ENCODE data around the gene NR3C1. TPM values are rescaled to one million over a fixed set of nuclear protein-coding genes. Genes with fewer than 3 reads are reported as not detected.

NR3C1 gene
- total RNA-seq, result 156 TPM

DNA sequence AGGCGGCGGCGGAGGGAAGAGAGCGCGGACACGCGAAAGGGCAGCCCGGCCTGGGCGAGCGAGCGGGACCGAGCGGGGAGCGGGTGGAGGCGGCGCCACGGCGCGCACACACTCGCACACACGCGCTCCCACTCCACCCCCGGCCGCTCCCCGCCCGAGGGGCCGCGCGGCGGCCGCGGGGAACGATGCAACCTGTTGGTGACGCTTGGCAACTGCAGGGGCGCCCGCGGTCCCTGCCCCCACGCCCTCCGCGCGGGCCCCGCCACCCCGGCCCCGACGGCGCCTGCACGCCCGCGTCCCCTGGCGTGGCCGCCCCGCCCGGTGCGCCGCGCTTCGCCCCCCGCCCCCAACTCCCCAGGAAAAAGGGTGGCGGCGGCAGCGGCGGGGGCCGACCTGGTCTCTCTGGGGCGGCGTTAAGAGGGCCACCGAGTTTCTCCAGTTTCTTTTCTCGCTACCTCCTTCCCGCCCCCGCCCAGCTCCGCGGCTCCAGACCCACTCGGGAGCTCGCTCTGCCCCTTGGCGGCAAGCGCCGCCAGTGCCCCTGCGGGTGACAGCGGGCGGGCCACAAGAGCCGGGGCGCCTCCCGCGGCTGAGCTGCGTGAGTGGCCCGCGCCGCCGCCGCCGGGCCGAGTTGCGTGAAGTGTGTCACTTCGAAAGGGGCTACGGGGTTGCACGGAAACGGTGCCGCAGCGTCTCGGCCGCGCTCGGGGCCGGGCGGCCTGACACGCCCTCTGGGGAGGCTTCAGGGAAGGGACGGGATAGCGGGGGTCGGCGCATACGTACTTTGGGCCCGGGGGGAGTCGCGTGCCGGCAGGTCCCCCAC is at the start of gene NR3C1:
TSS of gene NR3C1 (minus strand) at position 94 of the 823 bp plus-strand sequence. CDS start 2,847 bp downstream, outside the sequence.
- peak; percentile 94 for DNase-seq

GRCh38 chr5:143449772-143450171 is 46.3 kb upstream of the NR3C1 start:
- DNase-seq, result no peak

GRCh38 chr5:143448518-143448917 is 45.0 kb upstream of the NR3C1 start:
- no peak for DNase-seq

DNA sequence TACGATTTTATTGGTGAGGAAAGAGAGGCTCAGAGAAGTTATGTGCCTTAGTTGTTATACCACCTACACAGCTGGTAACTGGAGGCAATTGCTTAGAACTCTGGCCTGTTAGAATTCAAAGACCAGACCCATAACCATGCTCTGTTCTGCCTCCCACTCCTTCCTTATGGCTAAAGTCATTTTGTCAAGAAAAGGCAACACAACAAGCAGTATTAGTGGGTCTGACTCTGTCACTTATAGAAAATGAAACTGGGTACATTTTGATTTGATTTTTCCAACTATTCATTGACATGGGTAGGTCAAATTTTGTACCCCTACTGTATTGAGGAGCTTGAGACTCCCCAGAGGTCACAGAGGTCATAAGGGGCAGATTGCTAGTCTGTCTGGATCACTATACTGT is 44.5 kb upstream of the NR3C1 start:
- no peak for DNase-seq

DNA sequence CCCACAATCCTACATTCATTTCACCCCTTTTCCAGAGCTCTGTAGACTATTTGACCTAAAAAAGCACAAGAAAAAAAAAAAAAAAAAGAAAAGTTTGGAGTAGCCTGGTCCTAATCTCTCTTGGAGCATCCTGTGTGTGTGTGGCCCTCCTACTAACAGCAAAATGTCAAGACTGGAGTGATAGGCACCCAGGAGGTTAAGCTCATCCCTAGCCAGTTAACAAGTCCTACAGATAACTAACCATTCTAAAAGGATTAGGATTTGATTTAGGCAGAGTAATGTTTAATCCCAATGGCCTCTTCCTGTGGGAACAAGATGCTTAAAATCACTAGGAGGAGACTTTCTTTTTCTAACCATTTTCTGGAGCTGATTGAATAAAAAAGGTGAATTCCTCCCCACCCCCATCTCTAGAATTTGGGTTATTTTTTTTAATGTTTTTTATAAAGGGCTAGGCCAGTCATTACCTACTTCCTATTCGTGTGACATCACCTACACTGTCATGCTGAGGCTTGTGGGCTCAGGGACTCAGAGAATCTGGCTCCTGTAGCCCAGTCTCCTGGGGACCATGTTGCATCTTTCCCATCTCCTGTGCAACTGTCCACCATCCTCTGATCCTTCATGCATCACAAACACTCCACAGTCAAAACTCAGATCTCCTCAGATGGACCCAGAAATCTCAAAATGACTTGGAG is 43.2 kb upstream of the NR3C1 start:
- DNase-seq, result no peak

DNA sequence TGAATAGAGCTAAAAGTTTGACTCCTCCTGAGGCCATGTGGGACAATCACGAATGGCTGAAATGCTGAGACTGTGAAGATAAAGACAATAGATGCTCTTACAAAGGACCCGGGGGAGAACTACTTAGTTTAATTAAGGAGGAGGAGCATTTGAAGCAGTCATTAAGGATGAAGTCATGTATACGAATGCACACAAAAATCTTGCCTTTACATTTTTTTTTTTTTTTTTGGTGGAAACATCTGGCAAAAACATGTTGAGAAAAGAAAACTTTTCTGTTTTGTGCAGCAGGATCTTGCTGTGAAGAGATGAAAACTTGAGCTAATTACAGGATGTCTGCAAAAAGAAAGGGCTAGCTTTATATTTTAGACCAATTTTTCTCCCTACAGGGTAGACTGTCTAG is 42.3 kb upstream of the NR3C1 start:
- DNase-seq, result peak; percentile 48

GRCh38 chr5:143443330-143443729 is 39.8 kb upstream of the NR3C1 start:
- no peak for DNase-seq

DNA sequence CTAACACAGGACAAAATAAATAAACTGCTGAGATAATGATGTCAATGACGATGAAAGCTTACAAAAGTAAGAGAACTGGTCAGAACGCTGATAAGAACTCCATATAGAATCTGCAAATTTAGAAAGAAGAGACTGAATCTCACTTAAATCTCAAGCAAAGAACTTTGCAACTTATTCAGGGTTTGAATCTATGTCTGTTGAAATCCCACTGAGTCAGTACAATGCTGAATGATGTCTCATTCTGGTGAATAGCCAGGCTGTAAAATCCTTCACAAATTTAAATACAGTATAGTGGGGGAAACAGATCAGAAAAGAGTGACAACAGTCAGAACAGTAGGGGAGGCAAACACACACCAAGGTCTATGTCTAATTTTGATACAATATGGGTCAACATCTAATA is 38.9 kb upstream of the NR3C1 start:
- no peak for DNase-seq

DNA sequence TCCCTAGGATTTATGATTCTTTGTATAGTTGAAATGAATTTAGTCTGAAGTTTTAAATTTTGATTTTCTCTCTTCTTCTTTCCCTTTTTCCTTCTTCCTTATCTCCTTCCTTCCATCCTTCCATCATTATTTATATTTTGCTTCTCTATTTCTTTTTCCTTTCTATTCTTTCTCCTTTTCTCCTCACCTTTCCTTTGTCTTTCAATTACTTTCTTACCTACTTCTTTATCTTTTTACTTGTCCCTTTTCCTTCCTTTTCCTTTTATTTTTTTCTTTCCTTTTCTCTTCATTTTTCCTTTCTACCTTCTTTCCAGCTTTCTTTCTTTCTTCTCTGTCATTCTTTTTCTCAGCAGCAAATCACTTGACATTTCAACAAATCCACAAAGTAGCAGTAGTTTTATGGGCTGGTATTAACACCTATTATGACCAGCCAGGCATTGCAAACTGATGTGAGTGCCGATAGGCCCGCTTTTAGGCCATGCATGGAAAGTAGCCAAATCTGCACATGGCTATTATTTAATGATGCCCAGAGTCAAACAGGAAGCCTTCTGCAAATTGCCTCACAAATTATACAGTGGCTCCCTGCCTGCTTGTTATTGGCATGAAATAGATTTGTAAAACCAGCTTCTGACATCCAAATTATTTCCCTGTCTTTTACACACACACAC is 37.1 kb upstream of the NR3C1 start:
- DNase-seq, result peak; percentile 25

GRCh38 chr5:143437666-143438273 is 34.3 kb upstream of the NR3C1 start:
- no peak for DNase-seq

DNA sequence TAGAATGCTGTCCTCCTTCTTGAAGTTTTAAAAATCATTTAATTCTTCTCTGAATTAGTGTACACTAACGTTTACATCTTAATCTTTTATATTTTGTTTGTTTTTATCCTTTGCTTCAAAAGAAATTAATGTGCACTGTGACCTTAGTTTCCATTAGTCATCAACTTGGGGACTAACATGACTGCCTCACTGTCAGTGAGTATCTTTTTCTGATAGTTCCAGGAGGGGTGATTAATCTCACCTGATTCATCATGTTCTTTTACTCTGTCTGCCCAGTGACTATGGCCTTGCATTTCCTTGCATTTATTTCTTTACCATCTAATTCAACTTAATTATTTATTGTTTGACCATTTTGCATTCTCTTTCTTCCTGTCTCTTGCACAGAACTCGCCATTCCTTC is 33.4 kb upstream of the NR3C1 start:
- no peak for DNase-seq

DNA sequence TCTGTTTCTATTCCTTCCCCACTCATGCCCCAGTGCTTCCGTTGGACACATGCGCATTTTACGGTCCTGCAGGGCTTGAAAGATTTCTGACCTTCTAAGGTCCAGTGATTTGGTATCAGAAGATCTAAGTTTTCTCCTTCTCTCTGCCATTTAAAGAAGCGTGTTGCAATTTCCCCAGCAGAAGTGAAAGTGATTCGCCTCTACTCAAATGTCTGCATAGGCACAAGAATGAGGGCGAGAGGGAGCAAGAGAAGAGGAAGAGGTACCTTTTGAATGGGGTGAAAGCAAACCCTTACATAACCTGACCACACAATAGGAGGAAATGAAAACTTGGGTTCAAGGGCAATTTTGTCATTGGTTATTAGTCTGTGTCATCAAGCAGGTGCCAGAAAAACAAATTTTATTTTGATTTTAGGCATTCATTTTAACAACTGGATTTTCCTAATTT is 31.7 kb upstream of the NR3C1 start:
- no peak for DNase-seq

- DNase-seq, result no peak
Measured at GRCh38 chr5:143434261-143435209, 31.0 kb upstream of the NR3C1 start.

DNA sequence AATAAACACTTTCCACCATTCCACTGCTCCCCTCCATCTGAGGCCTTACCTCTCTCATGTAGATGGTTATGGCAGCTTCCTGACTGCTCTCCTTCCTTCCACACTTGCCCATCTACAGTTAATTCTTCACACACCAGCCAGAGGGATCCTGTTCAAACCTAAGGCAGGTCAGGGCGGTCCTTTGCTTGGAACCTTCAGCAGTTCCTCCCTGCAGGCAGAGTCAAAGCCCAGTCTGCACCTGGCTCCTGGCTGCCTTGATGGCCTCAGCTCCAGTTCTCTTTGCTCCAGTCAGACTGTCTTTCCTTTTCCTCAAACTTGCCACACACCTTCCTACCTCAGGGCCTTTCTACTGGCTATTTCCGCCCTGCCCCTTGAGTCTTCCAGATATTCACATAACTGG is 30.2 kb upstream of the NR3C1 start:
- no peak for DNase-seq

DNA sequence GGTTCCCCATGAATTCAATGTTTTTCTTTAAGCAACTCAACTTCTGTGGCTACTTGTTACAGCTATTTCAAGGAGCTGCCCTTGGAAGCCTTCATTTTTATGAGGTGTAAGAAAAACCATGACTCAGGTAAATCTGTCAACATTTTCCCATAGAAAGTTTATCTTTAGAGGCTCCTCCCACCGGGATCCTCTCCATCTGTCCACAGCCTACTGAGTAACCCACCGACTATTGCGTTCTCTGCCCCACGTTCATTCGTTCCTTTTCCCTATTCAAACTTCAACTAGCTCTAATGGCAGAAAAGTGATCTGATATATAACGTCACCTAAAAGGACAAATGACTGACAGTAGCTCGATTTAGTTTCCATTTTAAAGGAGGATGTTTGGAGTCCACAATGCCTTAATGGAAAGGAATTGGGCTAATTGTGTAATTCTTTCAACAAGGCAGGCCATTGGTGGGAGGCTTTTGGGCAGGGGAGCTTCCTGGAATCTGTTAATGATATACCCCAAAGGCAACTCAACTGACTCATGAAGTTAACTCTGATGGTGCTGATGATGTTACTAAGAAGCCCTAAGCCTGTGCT is 29.3 kb upstream of the NR3C1 start:
- DNase-seq, result no peak

DNA sequence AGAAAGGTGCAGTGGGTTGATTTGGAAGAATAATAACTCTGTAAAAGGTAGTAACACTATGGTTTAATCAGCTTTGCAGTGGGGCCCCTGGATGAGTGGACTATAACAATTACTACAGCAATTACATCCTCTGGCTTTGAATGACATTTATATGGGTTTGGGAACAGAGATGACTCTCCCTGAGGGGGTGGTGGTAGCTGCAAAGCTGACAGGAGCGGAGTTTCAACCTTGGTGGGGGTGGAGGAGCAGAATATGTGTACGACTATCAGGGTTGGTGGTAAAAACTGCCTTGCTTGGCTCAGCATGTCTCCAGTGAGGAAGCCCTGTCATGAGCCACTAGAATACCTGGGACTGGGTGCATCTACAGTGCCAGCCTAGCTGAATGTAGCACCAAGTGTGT is 28.3 kb upstream of the NR3C1 start:
- DNase-seq, result no peak

- DNase-seq, result no peak
Measured at GRCh38 chr5:143428738-143429420, 25.4 kb upstream of the NR3C1 start.

GRCh38 chr5:143428155-143428554 is 24.7 kb upstream of the NR3C1 start:
- no peak for DNase-seq

- no peak for DNase-seq
Measured at GRCh38 chr5:143427122-143427735, 23.7 kb upstream of the NR3C1 start.

- DNase-seq, result no peak
Measured at GRCh38 chr5:143426437-143426991, 23.0 kb upstream of the NR3C1 start.

Data from tongue (tissue), 2 donors.